GM12878 (cell line): ENCODE results near the gene ATP6V0E2. TPM values are rescaled to one million over a fixed set of nuclear protein-coding genes. Genes with fewer than 3 reads are reported as not detected.

Experiments
- ATAC-seq: fragments of 200-7000 bp; cut with Tn5 transposase; 3 replicates; pipeline ENCODE4 v1.9.1; 2020; ENCODE audit warnings: mild to moderate bottlenecking, moderate library complexity
- BruUV-seq: library from RNA; stranded (reverse); fragments of 400-500 nt; replicated peaks from 2 replicates; lab custom pipeline; 2021; lab: Mats Ljungman, UMichigan
- CTCF ChIA-PET: fragments of 300-600 bp; sonication (Branson Sonifier 250); formaldehyde crosslinking; extraction: SDS; loops from one replicate; lab custom pipeline; 2021; ENCODE audit warnings: inconsistent platforms; lab: Yijun Ruan, JAX
- POLR2A ChIA-PET: fragments of 350-600 bp; formaldehyde crosslinking; extraction: SDS; loops from one replicate; lab custom pipeline; 2021; ENCODE audit warnings: inconsistent platforms; lab: Charles Lee
- RAD21 ChIA-PET: fragments of 300-600 bp; sonication (Branson Sonifier 250); formaldehyde crosslinking; loops from one replicate; lab custom pipeline; 2023; ENCODE audit warnings: antibody characterized with exemption; ENCODE audit not compliant: unreplicated experiment; lab: Charles Lee
- SMC1A ChIA-PET: fragments of 300-600 bp; sonication (Branson Sonifier 250); formaldehyde crosslinking; loops from one replicate; lab custom pipeline; 2023; ENCODE audit not compliant: unreplicated experiment, uncharacterized antibody; lab: Charles Lee
- DNase-seq: peaks from one replicate; pipeline ENCODE4 v3.0.0-alpha.2; 2011; ENCODE audit warnings: low read depth, low spot score
- FAIRE-seq: peaks from 3 replicates; lab custom pipeline; 2011; peaks lifted over from hg19 to GRCh38; lab: Jason Lieb, UNC
- H2AFZ ChIP-seq: 2 replicates; pipeline ENCODE4 v1.6.0; 2011; ENCODE audit warnings: low read depth, low read length, control low read depth; ENCODE audit not compliant: control insufficient read depth
- H3K27ac ChIP-seq: 2 replicates; pipeline ENCODE4 v1.5.1; 2011; ENCODE audit warnings: control low read depth; ENCODE audit not compliant: control insufficient read depth, insufficient read depth
- H3K27me3 ChIP-seq, 2 experiments: replicated peaks in 1 of 2; 2 replicates each; pipeline versions ENCODE4 v1.6.0 to v1.6.1; 2011; ENCODE audit warnings: low read length in 1 of 2; ENCODE audit not compliant: control insufficient read depth in 2 of 2, insufficient read depth in 2 of 2
- H3K36me3 ChIP-seq, 2 experiments: 2 replicates each; pipeline ENCODE4 v1.5.1; 2011; ENCODE audit warnings: low read length in 1 of 2; ENCODE audit not compliant: control insufficient read depth in 2 of 2, insufficient read depth in 2 of 2
- H3K4me1 ChIP-seq: 2 replicates; pipeline ENCODE4 v1.6.1; 2011; ENCODE audit warnings: mild to moderate bottlenecking, low read length, moderate library complexity, mixed read lengths; ENCODE audit not compliant: control insufficient read depth, insufficient read depth
- H3K4me2 ChIP-seq: 2 replicates; pipeline ENCODE4 v1.6.0; 2011; ENCODE audit warnings: control low read depth; ENCODE audit not compliant: control insufficient read depth, insufficient read depth
- H3K4me3 ChIP-seq: fragments of 200-600 bp; sonication (generic); 2 replicates; pipeline ENCODE4 v1.5.1; 2016
- H3K79me2 ChIP-seq: 2 replicates; pipeline ENCODE4 v1.6.0; 2011; ENCODE audit warnings: low read length; ENCODE audit not compliant: control insufficient read depth, insufficient read depth
- H3K9ac ChIP-seq: 2 replicates; pipeline ENCODE4 v1.8.0; 2011; ENCODE audit warnings: low read length, control low read depth, mixed read lengths; ENCODE audit not compliant: control insufficient read depth, insufficient read depth
- H3K9me3 ChIP-seq: replicated peaks from 3 replicates; pipeline ENCODE4 v1.5.1; 2011; ENCODE audit warnings: mild to moderate bottlenecking, low read length; ENCODE audit not compliant: control insufficient read depth, insufficient read depth
- H4K20me1 ChIP-seq: 2 replicates; pipeline ENCODE4 v1.6.0; 2011; ENCODE audit not compliant: control insufficient read depth, insufficient read depth
- CBX3 ChIP-seq: fragments of 200-600 bp; sonication (generic); IDR thresholded peaks from 2 replicates; pipeline ENCODE4 v1.6.1; 2016; ENCODE audit warnings: low read depth, borderline replicate concordance
- CEBPZ ChIP-seq: fragments of 150-350 bp; IDR thresholded peaks from 2 replicates; pipeline ENCODE4 v1.6.1; 2016; ENCODE audit warnings: low read depth, low read length
- CHD2 ChIP-seq: IDR thresholded peaks from 2 replicates; pipeline ENCODE4 v1.6.1; 2011; ENCODE audit warnings: low read depth, low read length, improper control_type of control experiment, borderline replicate concordance
- IKZF1 ChIP-seq: fragments of 450-650 bp; conservative IDR thresholded peaks from 2 replicates; pipeline ENCODE4 v1.6.1; 2017; ENCODE audit warnings: antibody characterized with exemption, mild to moderate bottlenecking
- RB1 ChIP-seq: fragments of 450-650 bp; formaldehyde crosslinking; IDR thresholded peaks from 2 replicates; pipeline ENCODE4 v1.6.1; 2017; ENCODE audit warnings: mild to moderate bottlenecking, borderline replicate concordance
- SREBF2 ChIP-seq: IDR thresholded peaks from 2 replicates; pipeline ENCODE4 v1.6.1; 2012; ENCODE audit warnings: mild to moderate bottlenecking, low read length
- TCF3 ChIP-seq: IDR thresholded peaks from 2 replicates; pipeline ENCODE4 v1.6.1; 2012; ENCODE audit warnings: low read depth, mild to moderate bottlenecking, low read length, borderline replicate concordance; ENCODE audit not compliant: insufficient read depth
- ZNF622 ChIP-seq: fragments of 450-650 bp; IDR thresholded peaks from 2 replicates; pipeline ENCODE4 v1.6.1; 2017; ENCODE audit warnings: mild to moderate bottlenecking, inconsistent platforms
- WGBS: methylation state at CpG from one replicate; pipeline ENCODE4 v1.1.6; 2016; ENCODE audit warnings: low lambda C conversion rate; ENCODE audit not compliant: insufficient replicate concordance, insufficient coverage; ENCODE audit errors: missing lambda C conversion rate; 5-methylcytosine and 5-hydroxymethylcytosine counted together
- in situ Hi-C: fragments of 300-500 bp; cut with MboI; formaldehyde crosslinking; loops from 9 replicates; pipeline ENCODE4 v1.14.3; 2018; ENCODE audit warnings: mixed read lengths
- intact Hi-C: fragments of 100-400 bp; cut with micrococcal nuclease; formaldehyde crosslinking; loops from one replicate; pipeline ENCODE4 v1.14.2; 2022; ENCODE audit not compliant: unreplicated experiment
- polyA plus RNA-seq, 11 experiments: library from polyadenylated mRNA; depleted of rRNA in 4 of 11; unstranded in 6 of 11; stranded (reverse) in 5 of 11; fragments of >200 nt; fragmentation: Nextera tagmentation in 4 of 11; fragmentation: Illumina TruSeq in 1 of 11; extraction: Ambion mirVana in 4 of 11; extraction: Trizol in 1 of 11; gene quantifications; 1 replicate in 1 of 11; 2 replicates in 10 of 11; pipeline versions ENCODE4 v1.2.1 to v1.2.3, GENCODE V29; 2011 to 2016; ENCODE audit warnings: inconsistent platforms in 2 of 11, missing spikeins in 2 of 11, low read depth in 1 of 11
- total RNA-seq, 4 experiments: library from RNA; depleted of rRNA in 3 of 4; stranded (reverse); fragments of >200 nt in 3 of 4; fragmentation: Illumina TruSeq in 1 of 4; extraction: Trizol in 1 of 4; gene quantifications; 2 replicates each; pipeline versions ENCODE4 v1.2.1 to v1.2.3, GENCODE V29; 2013 to 2021
- TF ChIP-seq, protein P1 (sequence below): IDR thresholded peaks from 2 replicates; pipeline ENCODE4 v1.6.1; 2011; ENCODE audit warnings: borderline replicate concordance, low read depth, mild to moderate bottlenecking, moderate library complexity, low read length; ENCODE audit not compliant: insufficient read depth, poor library complexity, severe bottlenecking

Gene ATP6V0E2
- total and polyA plus RNA-seq, 10 of the 15 experiments (the other 5 are each of a cell fraction or from before 2014, with no cell fraction given): 1.5 to 54.7 (median 27.6) TPM

DNA sequence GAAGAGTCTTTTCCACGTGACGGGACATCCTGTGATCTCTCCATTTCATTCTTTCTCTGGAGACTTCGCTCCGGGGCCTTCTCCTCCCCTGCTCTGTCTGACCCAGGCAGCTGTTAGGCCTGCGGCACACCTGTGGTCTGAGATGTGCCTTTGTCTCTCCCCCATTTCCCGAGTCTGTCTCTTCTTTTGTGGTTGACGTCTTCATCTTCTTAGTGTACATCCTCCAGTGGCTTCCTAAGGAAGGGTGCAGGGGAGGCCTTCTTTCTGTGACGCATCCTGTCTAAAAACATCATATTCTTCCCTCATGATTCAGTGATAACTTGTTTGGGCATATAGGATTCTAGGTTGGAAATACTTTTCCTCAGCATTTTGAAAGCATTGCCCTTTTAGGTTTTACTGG lies 17.2 kb upstream of the ATP6V0E2 start:
- no peak for ATAC-seq
- ChIA-PET SMC1A (no interaction called here), CTCF (no interaction called here), POLR2A (no interaction called here), RAD21 (no interaction called here)
- no peak for DNase-seq
- Histone ChIP-seq H2AFZ (no peak overlapping the region), H3K4me1 (no peaks in the 10 kb centered on the region), H3K36me3 (no peaks in the 10 kb centered on the region), H4K20me1 (no peaks in the 10 kb centered on the region), H3K27me3 (no peaks in the 10 kb centered on the region), H3K4me2 (no peak overlapping the region), H3K9ac (no peak overlapping the region), H3K79me2 (no peaks in the 10 kb centered on the region), H3K4me3 (no peak overlapping the region), H3K9me3 (no peaks in the 10 kb centered on the region), H3K27ac (no peak overlapping the region)
- intact Hi-C loops: no loop called here
- 82% methylated on average over 8 of the region's 8 CpGs for WGBS
- no TSS peak for BruUV-seq
- FAIRE-seq: no peak
- in situ Hi-C loops: no loop called here
- TF ChIP-seq, protein P1, sequence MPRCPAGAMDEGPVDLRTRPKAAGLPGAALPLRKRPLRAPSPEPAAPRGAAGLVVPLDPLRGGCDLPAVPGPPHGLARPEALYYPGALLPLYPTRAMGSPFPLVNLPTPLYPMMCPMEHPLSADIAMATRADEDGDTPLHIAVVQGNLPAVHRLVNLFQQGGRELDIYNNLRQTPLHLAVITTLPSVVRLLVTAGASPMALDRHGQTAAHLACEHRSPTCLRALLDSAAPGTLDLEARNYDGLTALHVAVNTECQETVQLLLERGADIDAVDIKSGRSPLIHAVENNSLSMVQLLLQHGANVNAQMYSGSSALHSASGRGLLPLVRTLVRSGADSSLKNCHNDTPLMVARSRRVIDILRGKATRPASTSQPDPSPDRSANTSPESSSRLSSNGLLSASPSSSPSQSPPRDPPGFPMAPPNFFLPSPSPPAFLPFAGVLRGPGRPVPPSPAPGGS: no peak
- TF ChIP-seq CHD2 (no peak), TCF3 (no peak), ZNF622 (no peak), RB1 (no peak), IKZF1 (no peak), SREBF2 (no peak), CEBPZ (no peak), CBX3 (no peak)
